ENCODE measurements around the gene ARL5C. TPM values are rescaled to one million over a fixed set of nuclear protein-coding genes. Genes with fewer than 3 reads are reported as not detected.

ARL5C gene
- total and polyA plus RNA-seq, 4 donors = not detected

- Histone ChIP-seq H3K27me3 (ENCODE audit: control insufficient read depth in 4 of 4, insufficient read depth in 4 of 4, low read length in 3 of 4) (no peaks in the 10 kb centered on the region), H3K36me3 (ENCODE audit: control insufficient read depth in 4 of 4, insufficient read depth in 3 of 4, low read depth in 1 of 4, low read length in 3 of 4) (no peaks in the 10 kb centered on the region), H3K9me3 (ENCODE audit: control insufficient read depth in 4 of 4, low read length in 3 of 4) (no peaks in the 10 kb centered on the region), H3K27ac (ENCODE audit: low read depth in 1 of 2, low read length in 2 of 2) (no peak overlapping the region), H3K4me1 (ENCODE audit: control insufficient read depth in 4 of 4, insufficient read depth in 4 of 4, low read length in 3 of 4) (peaks cover 0 to 5% (median 2%) of the 10 kb centered on the region in 4 donors), H3K4me3 (ENCODE audit: low read depth in 1 of 3, low read length in 3 of 3) (no peak overlapping the region), H3K9ac (ENCODE audit: low read depth in 1 of 2, low read length in 2 of 2) (no peak overlapping the region)
- no peak for TF ChIP-seq ZBTB33 (IDR thresholded peaks at IDR 0.05)
- TF ChIP-seq CTCF (IDR thresholded peaks at IDR 0.05; ENCODE audit: low read depth, low read length, missing input control) = no peak
- no peak for TF ChIP-seq FOXA1 (IDR thresholded peaks at IDR 0.05)
- no peak for TF ChIP-seq EGR1 (IDR thresholded peaks at IDR 0.05; ENCODE audit: low read depth in 2 of 2)
- no peak for TF ChIP-seq JUND (IDR thresholded peaks at IDR 0.05)
- no peak for TF ChIP-seq YY1 (IDR thresholded peaks at IDR 0.05)
- no peak for TF ChIP-seq ATF3 (IDR thresholded peaks at IDR 0.05)
- TF ChIP-seq NR2F2 (IDR thresholded peaks at IDR 0.05) = no peak
- no peak for TF ChIP-seq GABPA (IDR thresholded peaks at IDR 0.05 in 1 of 2, conservative IDR thresholded peaks at IDR 0.05 in 1 of 2)
- no peak for TF ChIP-seq HNF4A (conservative IDR thresholded peaks at IDR 0.05)
- no peak for TF ChIP-seq FOXA2 (IDR thresholded peaks at IDR 0.05)
- no peak for TF ChIP-seq TAF1 (conservative IDR thresholded peaks at IDR 0.05)
- no peak for TF ChIP-seq SP1 (IDR thresholded peaks at IDR 0.05)
- TF ChIP-seq REST (IDR thresholded peaks at IDR 0.05) = no peak
- TF ChIP-seq MAX (IDR thresholded peaks at IDR 0.05) = no peak
- DNase-seq (ENCODE audit: low spot score) = no peak
- 91% methylated on average over 5 of the region's 5 CpGs for WGBS
Observed at GRCh38 chr17:39171933-39172332, 6.0 kb upstream of the ARL5C start.

GRCh38 chr17:39170558-39170957 is 4.6 kb upstream of the ARL5C start:
- H3K27me3 ChIP-seq (ENCODE audit: control insufficient read depth in 4 of 4, insufficient read depth in 4 of 4, low read length in 3 of 4) = peaks cover 0 to 3% (median 0%) of the 10 kb centered on the region in 4 donors
- TF ChIP-seq GABPA (IDR thresholded peaks at IDR 0.05 in 1 of 2, conservative IDR thresholded peaks at IDR 0.05 in 1 of 2) (no peak), SP1 (IDR thresholded peaks at IDR 0.05) (no peak), RAD21 (IDR thresholded peaks at IDR 0.05) (no peak), ZBTB33 (IDR thresholded peaks at IDR 0.05) (no peak), RXRA (IDR thresholded peaks at IDR 0.05) (no peak), EGR1 (IDR thresholded peaks at IDR 0.05; ENCODE audit: low read depth in 2 of 2) (no peak), TAF1 (conservative IDR thresholded peaks at IDR 0.05) (no peak), ATF3 (IDR thresholded peaks at IDR 0.05) (no peak), HNF4A (conservative IDR thresholded peaks at IDR 0.05) (no peak), HNF4G (IDR thresholded peaks at IDR 0.05) (no peak), FOXA1 (IDR thresholded peaks at IDR 0.05) (no peak), NR2F2 (IDR thresholded peaks at IDR 0.05) (no peak), JUND (IDR thresholded peaks at IDR 0.05) (no peak), MAX (IDR thresholded peaks at IDR 0.05) (no peak), CTCF (IDR thresholded peaks at IDR 0.05; ENCODE audit: low read depth, low read length, missing input control) (no peak)

More at GRCh38 chr17:39170558-39170957, 4.6 kb upstream of the ARL5C start:
- 73% methylated on average over 6 of the region's 6 CpGs for WGBS
- peaks cover 0 to 5% (median 2%) of the 10 kb centered on the region in 4 donors for H3K4me1 ChIP-seq (ENCODE audit: control insufficient read depth in 4 of 4, insufficient read depth in 4 of 4, low read length in 3 of 4)
- no peak overlapping the region for H3K27ac ChIP-seq (ENCODE audit: low read depth in 1 of 2, low read length in 2 of 2)
- H3K9ac ChIP-seq (ENCODE audit: low read depth in 1 of 2, low read length in 2 of 2) = no peak overlapping the region
- no peaks in the 10 kb centered on the region for H3K36me3 ChIP-seq (ENCODE audit: control insufficient read depth in 4 of 4, insufficient read depth in 3 of 4, low read depth in 1 of 4, low read length in 3 of 4)
- H3K9me3 ChIP-seq (ENCODE audit: control insufficient read depth in 4 of 4, low read length in 3 of 4) = no peaks in the 10 kb centered on the region
- H3K4me3 ChIP-seq (ENCODE audit: low read depth in 1 of 3, low read length in 3 of 3) = no peak overlapping the region
- DNase-seq (ENCODE audit: low spot score) = no peak

All from liver (tissue), 9 donors.